HEK293 (cell line): ENCODE results near the gene ALOX12B.

Source experiments
- BCL11A ChIP-seq: fragments of 450-650 bp; formaldehyde crosslinking; IDR thresholded peaks from 2 replicates; pipeline ENCODE4 v1.5.1; 2016; ENCODE audit warnings: low read depth, missing biosample characterization, missing genetic modification characterization
- KLF7 ChIP-seq: fragments of 450-650 bp; formaldehyde crosslinking; IDR thresholded peaks from 2 replicates; pipeline ENCODE4 v1.5.1; 2016; ENCODE audit warnings: missing biosample characterization, missing genetic modification characterization, borderline replicate concordance
- MEIS1 ChIP-seq: sonication (generic); formaldehyde crosslinking; IDR thresholded peaks from 2 replicates; pipeline ENCODE4 v1.8.1; 2022; ENCODE audit warnings: missing genetic modification reagents, mild to moderate bottlenecking, borderline replicate concordance
- MZF1 ChIP-seq: fragments of 450-650 bp; formaldehyde crosslinking; IDR thresholded peaks from 2 replicates; pipeline ENCODE4 v1.5.1; 2017; ENCODE audit warnings: missing biosample characterization, missing genetic modification characterization, borderline replicate concordance
- SALL2 ChIP-seq: fragments of 450-650 bp; formaldehyde crosslinking; IDR thresholded peaks from 2 replicates; pipeline ENCODE4 v1.5.0; 2017; ENCODE audit warnings: missing biosample characterization, mild to moderate bottlenecking, missing genetic modification characterization, borderline replicate concordance
- SCRT2 ChIP-seq: fragments of 450-650 bp; formaldehyde crosslinking; IDR thresholded peaks from 2 replicates; pipeline ENCODE4 v1.5.1; 2016; ENCODE audit warnings: missing biosample characterization, missing genetic modification characterization
- ZBTB21 ChIP-seq: fragments of 450-650 bp; formaldehyde crosslinking; IDR thresholded peaks from 2 replicates; pipeline ENCODE4 v1.5.1; 2017; ENCODE audit warnings: missing biosample characterization, missing genetic modification characterization
- ZBTB48 ChIP-seq: fragments of 450-650 bp; formaldehyde crosslinking; IDR thresholded peaks from 2 replicates; pipeline ENCODE4 v1.5.1; 2016; ENCODE audit warnings: missing biosample characterization, missing genetic modification characterization
- ZNF112 ChIP-seq: fragments of 450-650 bp; formaldehyde crosslinking; IDR thresholded peaks from 2 replicates; pipeline ENCODE4 v1.5.0; 2017; ENCODE audit warnings: missing biosample characterization, missing genetic modification characterization
- ZNF138 ChIP-seq: fragments of 450-650 bp; formaldehyde crosslinking; IDR thresholded peaks from 2 replicates; pipeline ENCODE4 v1.5.1; 2016; ENCODE audit warnings: missing biosample characterization, missing genetic modification characterization, borderline replicate concordance
- ZNF155 ChIP-seq: fragments of 450-650 bp; formaldehyde crosslinking; IDR thresholded peaks from 2 replicates; pipeline ENCODE4 v1.5.1; 2016; ENCODE audit warnings: missing biosample characterization, missing genetic modification characterization
- ZNF16 ChIP-seq: fragments of 450-650 bp; formaldehyde crosslinking; IDR thresholded peaks from 2 replicates; pipeline ENCODE4 v1.5.1; 2016; ENCODE audit warnings: low read depth, missing biosample characterization, missing genetic modification characterization
- ZNF175 ChIP-seq: fragments of 450-650 bp; formaldehyde crosslinking; IDR thresholded peaks from 2 replicates; pipeline ENCODE4 v1.5.1; 2016; ENCODE audit warnings: missing biosample characterization, missing genetic modification characterization
- ZNF202 ChIP-seq: fragments of 450-650 bp; formaldehyde crosslinking; IDR thresholded peaks from 2 replicates; pipeline ENCODE4 v1.5.1; 2016; ENCODE audit warnings: missing biosample characterization, missing genetic modification characterization, borderline replicate concordance
- ZNF24 ChIP-seq: fragments of 450-650 bp; formaldehyde crosslinking; IDR thresholded peaks from 2 replicates; pipeline ENCODE4 v1.5.1; 2016; ENCODE audit warnings: missing biosample characterization, missing genetic modification characterization
- ZNF274 ChIP-seq, 2 experiments: fragments of 200-500 bp in 1 of 2; fragments of 450-650 bp in 1 of 2; sonication (Bioruptor generic) in 1 of 2; formaldehyde crosslinking in 1 of 2; IDR thresholded peaks; 2 replicates each; pipeline versions ENCODE4 v1.5.1 to v1.6.1; 2014 to 2016; ENCODE audit warnings: borderline replicate concordance in 1 of 2, inconsistent platforms in 1 of 2, low read length in 1 of 2, missing biosample characterization in 1 of 2, missing genetic modification characterization in 1 of 2
- ZNF324 ChIP-seq: fragments of 450-650 bp; formaldehyde crosslinking; IDR thresholded peaks from 2 replicates; pipeline ENCODE4 v1.5.1; 2016; ENCODE audit warnings: missing biosample characterization, missing genetic modification characterization
- ZNF366 ChIP-seq: fragments of 450-650 bp; formaldehyde crosslinking; conservative IDR thresholded peaks from 2 replicates; pipeline ENCODE4 v1.5.1; 2016; ENCODE audit warnings: missing biosample characterization, missing genetic modification characterization
- ZNF37A ChIP-seq: fragments of 450-650 bp; IDR thresholded peaks from 2 replicates; pipeline ENCODE4 v1.5.1; 2018; ENCODE audit warnings: missing biosample characterization, missing genetic modification characterization
- ZNF416 ChIP-seq: fragments of 450-650 bp; formaldehyde crosslinking; IDR thresholded peaks from 2 replicates; pipeline ENCODE4 v1.5.1; 2016; ENCODE audit warnings: missing biosample characterization, missing genetic modification characterization
- ZNF488 ChIP-seq: fragments of 450-650 bp; formaldehyde crosslinking; IDR thresholded peaks from 2 replicates; pipeline ENCODE4 v1.5.1; 2016; ENCODE audit warnings: missing biosample characterization, missing genetic modification characterization
- ZNF521 ChIP-seq: fragments of 450-650 bp; formaldehyde crosslinking; IDR thresholded peaks from 2 replicates; pipeline ENCODE4 v1.5.1; 2017; ENCODE audit warnings: missing biosample characterization, mild to moderate bottlenecking, missing genetic modification characterization
- ZNF549 ChIP-seq: fragments of 450-650 bp; IDR thresholded peaks from 2 replicates; pipeline ENCODE4 v1.5.1; 2018; ENCODE audit warnings: missing biosample characterization, missing genetic modification characterization, mild to moderate bottlenecking, inconsistent platforms, moderate library complexity
- ZNF555 ChIP-seq: fragments of 450-650 bp; formaldehyde crosslinking; conservative IDR thresholded peaks from 2 replicates; pipeline ENCODE4 v1.5.1; 2017; ENCODE audit warnings: missing biosample characterization, mild to moderate bottlenecking, missing genetic modification characterization, inconsistent platforms
- ZNF629 ChIP-seq: fragments of 450-650 bp; formaldehyde crosslinking; IDR thresholded peaks from 2 replicates; pipeline ENCODE4 v1.5.1; 2017; ENCODE audit warnings: missing biosample characterization, missing genetic modification characterization
- ZNF660 ChIP-seq: fragments of 450-650 bp; IDR thresholded peaks from 2 replicates; pipeline ENCODE4 v1.5.1; 2018; ENCODE audit warnings: missing biosample characterization, mild to moderate bottlenecking, missing genetic modification characterization
- ZNF670 ChIP-seq: fragments of 450-650 bp; formaldehyde crosslinking; IDR thresholded peaks from 2 replicates; pipeline ENCODE4 v1.5.1; 2016; ENCODE audit warnings: missing biosample characterization, missing genetic modification characterization, low read depth
- TF ChIP-seq, protein P1 (sequence below): fragments of 450-650 bp; formaldehyde crosslinking; conservative IDR thresholded peaks from 2 replicates; pipeline ENCODE4 v1.5.1; 2016; ENCODE audit warnings: low read depth, missing biosample characterization, missing genetic modification characterization
- TF ChIP-seq, protein P2 (sequence below): fragments of 450-650 bp; formaldehyde crosslinking; IDR thresholded peaks from 2 replicates; pipeline ENCODE4 v1.5.1; 2016; ENCODE audit warnings: missing biosample characterization, missing genetic modification characterization
- TF ChIP-seq, protein P3 (sequence below): fragments of 450-650 bp; formaldehyde crosslinking; optimal IDR thresholded peaks from 2 replicates; pipeline ENCODE3; 2016; ENCODE audit warnings: missing biosample characterization, mild to moderate bottlenecking, missing genetic modification characterization

Gene ALOX12B

DNA sequence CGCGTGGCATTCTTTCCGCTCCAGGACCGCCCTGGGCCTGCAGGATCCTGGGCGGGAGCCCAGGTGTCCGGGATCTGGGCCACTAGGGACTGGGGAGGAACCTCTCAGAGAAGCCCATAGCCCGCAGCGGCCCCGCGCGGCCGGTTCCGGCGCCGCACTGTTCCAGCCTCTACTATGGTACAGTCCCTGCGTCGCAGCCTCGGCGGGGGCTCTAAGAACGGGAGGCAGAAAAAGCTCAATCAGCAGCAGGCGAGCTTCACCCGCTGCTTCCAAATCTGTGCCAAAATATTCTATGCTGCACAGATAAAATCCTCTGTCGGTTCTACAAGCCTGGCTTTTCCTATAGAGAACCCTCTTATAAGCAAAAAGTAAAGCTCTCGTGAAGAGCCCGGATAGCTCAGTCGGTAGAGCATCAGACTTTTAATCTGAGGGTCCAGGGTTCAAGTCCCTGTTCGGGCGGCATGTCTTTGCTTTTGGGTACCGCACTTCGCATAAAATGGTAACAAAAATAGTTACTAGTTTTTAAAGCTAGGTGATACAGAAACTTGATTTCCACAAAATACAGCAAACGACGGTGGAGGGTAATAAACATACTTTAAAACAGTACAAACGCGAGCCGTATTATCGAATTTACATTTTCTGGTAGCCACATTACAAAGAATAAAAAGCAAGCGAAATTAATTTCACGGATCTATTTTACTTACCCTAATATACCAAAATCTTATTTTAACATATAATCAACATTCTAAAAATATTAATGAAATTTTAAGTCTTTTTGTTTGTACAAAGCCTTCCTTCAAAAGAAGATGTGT, 31.5 kb upstream of the ALOX12B start (continued):
- TF ChIP-seq, protein P1, sequence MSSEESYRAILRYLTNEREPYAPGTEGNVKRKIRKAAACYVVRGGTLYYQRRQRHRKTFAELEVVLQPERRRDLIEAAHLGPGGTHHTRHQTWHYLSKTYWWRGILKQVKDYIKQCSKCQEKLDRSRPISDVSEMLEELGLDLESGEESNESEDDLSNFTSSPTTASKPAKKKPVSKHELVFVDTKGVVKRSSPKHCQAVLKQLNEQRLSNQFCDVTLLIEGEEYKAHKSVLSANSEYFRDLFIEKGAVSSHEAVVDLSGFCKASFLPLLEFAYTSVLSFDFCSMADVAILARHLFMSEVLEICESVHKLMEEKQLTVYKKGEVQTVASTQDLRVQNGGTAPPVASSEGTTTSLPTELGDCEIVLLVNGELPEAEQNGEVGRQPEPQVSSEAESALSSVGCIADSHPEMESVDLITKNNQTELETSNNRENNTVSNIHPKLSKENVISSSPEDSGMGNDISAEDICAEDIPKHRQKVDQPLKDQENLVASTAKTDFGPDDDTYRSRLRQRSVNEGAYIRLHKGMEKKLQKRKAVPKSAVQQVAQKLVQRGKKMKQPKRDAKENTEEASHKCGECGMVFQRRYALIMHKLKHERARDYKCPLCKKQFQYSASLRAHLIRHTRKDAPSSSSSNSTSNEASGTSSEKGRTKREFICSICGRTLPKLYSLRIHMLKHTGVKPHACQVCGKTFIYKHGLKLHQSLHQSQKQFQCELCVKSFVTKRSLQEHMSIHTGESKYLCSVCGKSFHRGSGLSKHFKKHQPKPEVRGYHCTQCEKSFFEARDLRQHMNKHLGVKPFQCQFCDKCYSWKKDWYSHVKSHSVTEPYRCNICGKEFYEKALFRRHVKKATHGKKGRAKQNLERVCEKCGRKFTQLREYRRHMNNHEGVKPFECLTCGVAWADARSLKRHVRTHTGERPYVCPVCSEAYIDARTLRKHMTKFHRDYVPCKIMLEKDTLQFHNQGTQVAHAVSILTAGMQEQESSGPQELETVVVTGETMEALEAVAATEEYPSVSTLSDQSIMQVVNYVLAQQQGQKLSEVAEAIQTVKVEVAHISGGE, result no peak; the same call in none of the 2 replicates
- TF ChIP-seq ZNF660 (tag by site-specific recombination) (peak; percentile 94), ZNF274 (IDR thresholded peaks at IDR 0.05; ENCODE audit: low read length) (no peak), ZNF274 (tag by site-specific recombination; IDR thresholded peaks at IDR 0.05; ENCODE audit: borderline replicate concordance) (no peak), ZNF202 (tag by site-specific recombination) (no peak), ZNF175 (tag by site-specific recombination) (no peak), MEIS1 (CRISPR knock-in tag) (no peak), ZNF324 (peak; percentile 55), MZF1 (tag by site-specific recombination) (no peak), ZNF155 (tag by site-specific recombination) (no peak), SCRT2 (tag by site-specific recombination) (no peak), ZNF670 (tag by site-specific recombination) (no peak), ZNF112 (tag by site-specific recombination) (no peak), ZNF488 (tag by site-specific recombination) (0 out of 2 replicates have a peak, but pooled peaks have one; percentile 15), KLF7 (no peak), ZNF629 (tag by site-specific recombination) (peak; percentile 56; the same call in 1 of the 2 replicates), ZNF555 (tag by site-specific recombination) (no peak), ZNF24 (tag by site-specific recombination) (peak; percentile 82; the same call in 1 of the 2 replicates), ZNF37A (tag by site-specific recombination) (peak; percentile 64; the same call in 1 of the 2 replicates), ZBTB21 (tag by site-specific recombination) (0 out of 2 replicates have a peak, but pooled peaks have one; percentile 38), ZNF521 (tag by site-specific recombination) (no peak), ZNF366 (tag by site-specific recombination) (no peak), ZNF16 (tag by site-specific recombination) (no peak), ZNF549 (no peak), BCL11A (tag by site-specific recombination) (no peak), ZBTB48 (tag by site-specific recombination) (peak; percentile 77), ZNF416 (tag by site-specific recombination) (no peak), SALL2 (no peak), ZNF138 (tag by site-specific recombination) (no peak)
- TF ChIP-seq, protein P2, sequence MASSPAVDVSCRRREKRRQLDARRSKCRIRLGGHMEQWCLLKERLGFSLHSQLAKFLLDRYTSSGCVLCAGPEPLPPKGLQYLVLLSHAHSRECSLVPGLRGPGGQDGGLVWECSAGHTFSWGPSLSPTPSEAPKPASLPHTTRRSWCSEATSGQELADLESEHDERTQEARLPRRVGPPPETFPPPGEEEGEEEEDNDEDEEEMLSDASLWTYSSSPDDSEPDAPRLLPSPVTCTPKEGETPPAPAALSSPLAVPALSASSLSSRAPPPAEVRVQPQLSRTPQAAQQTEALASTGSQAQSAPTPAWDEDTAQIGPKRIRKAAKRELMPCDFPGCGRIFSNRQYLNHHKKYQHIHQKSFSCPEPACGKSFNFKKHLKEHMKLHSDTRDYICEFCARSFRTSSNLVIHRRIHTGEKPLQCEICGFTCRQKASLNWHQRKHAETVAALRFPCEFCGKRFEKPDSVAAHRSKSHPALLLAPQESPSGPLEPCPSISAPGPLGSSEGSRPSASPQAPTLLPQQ (tag by site-specific recombination), result no peak
- TF ChIP-seq, protein P3, sequence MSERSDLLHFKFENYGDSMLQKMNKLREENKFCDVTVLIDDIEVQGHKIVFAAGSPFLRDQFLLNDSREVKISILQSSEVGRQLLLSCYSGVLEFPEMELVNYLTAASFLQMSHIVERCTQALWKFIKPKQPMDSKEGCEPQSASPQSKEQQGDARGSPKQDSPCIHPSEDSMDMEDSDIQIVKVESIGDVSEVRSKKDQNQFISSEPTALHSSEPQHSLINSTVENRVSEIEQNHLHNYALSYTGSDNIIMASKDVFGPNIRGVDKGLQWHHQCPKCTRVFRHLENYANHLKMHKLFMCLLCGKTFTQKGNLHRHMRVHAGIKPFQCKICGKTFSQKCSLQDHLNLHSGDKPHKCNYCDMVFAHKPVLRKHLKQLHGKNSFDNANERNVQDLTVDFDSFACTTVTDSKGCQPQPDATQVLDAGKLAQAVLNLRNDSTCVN (tag by site-specific recombination), result peak; percentile 37
